ENCODE results near the gene CEP290.

The CEP290 gene

GRCh38 chr12:88108021-88108420, 33.9 kb downstream of the CEP290 start:
- Histone ChIP-seq H3K4me3 (replicated peaks; ENCODE audit: insufficient read depth, low read length) (no peak overlapping the region), H3K27me3 (ENCODE audit: insufficient read depth, poor library complexity, severe bottlenecking) (no peaks in the 10 kb centered on the region), H3K27ac (replicated peaks) (no peak overlapping the region)
- TF ChIP-seq SPI1 (IDR thresholded peaks at IDR 0.05; ENCODE audit: borderline replicate concordance, low read depth) (no peak), REST (IDR thresholded peaks at IDR 0.05; ENCODE audit: insufficient replicate concordance, low read depth) (no peak), GABPA (IDR thresholded peaks at IDR 0.05; ENCODE audit: low read depth) (no peak), CTCF (IDR thresholded peaks at IDR 0.05; ENCODE audit: insufficient read depth, low read length) (no peak), POLR2AphosphoS5 (IDR thresholded peaks at IDR 0.05; ENCODE audit: low read depth) (no peak)
- no peak for DNase-seq (ENCODE audit: low read depth in 1 of 2, low spot score in 1 of 2)

GRCh38 chr12:88093573-88093972, 48.3 kb downstream of the CEP290 start:
- no peak for DNase-seq (ENCODE audit: low read depth in 1 of 2, low spot score in 1 of 2)
- Histone ChIP-seq H3K4me3 (replicated peaks; ENCODE audit: insufficient read depth, low read length) (no peak overlapping the region), H3K27me3 (ENCODE audit: insufficient read depth, poor library complexity, severe bottlenecking) (no peaks in the 10 kb centered on the region), H3K27ac (replicated peaks) (no peak overlapping the region)
- TF ChIP-seq CTCF (IDR thresholded peaks at IDR 0.05; ENCODE audit: insufficient read depth, low read length) (no peak), GABPA (IDR thresholded peaks at IDR 0.05; ENCODE audit: low read depth) (no peak), SPI1 (IDR thresholded peaks at IDR 0.05; ENCODE audit: borderline replicate concordance, low read depth) (no peak), POLR2AphosphoS5 (IDR thresholded peaks at IDR 0.05; ENCODE audit: low read depth) (no peak), REST (IDR thresholded peaks at IDR 0.05; ENCODE audit: insufficient replicate concordance, low read depth) (no peak)

- H3K27me3 ChIP-seq (ENCODE audit: insufficient read depth, poor library complexity, severe bottlenecking): no peaks in the 10 kb centered on the region
- TF ChIP-seq SPI1 (IDR thresholded peaks at IDR 0.05; ENCODE audit: borderline replicate concordance, low read depth) (no peak), REST (IDR thresholded peaks at IDR 0.05; ENCODE audit: insufficient replicate concordance, low read depth) (no peak), CTCF (IDR thresholded peaks at IDR 0.05; ENCODE audit: insufficient read depth, low read length) (no peak), POLR2AphosphoS5 (IDR thresholded peaks at IDR 0.05; ENCODE audit: low read depth) (no peak), GABPA (IDR thresholded peaks at IDR 0.05; ENCODE audit: low read depth) (no peak)
- no peak overlapping the region for H3K4me3 ChIP-seq (replicated peaks; ENCODE audit: insufficient read depth, low read length)
- DNase-seq (ENCODE audit: low read depth in 1 of 2, low spot score in 1 of 2): no peak
- no peak overlapping the region for H3K27ac ChIP-seq (replicated peaks)
Observed at GRCh38 chr12:88092771-88093170, 49.1 kb downstream of the CEP290 start.

Data from HL-60 (cell line).